Hindlimb muscle (tissue), 1 donor: ENCODE data around the gene FYN. TPM values are rescaled to one million over a fixed set of nuclear protein-coding genes. Genes with fewer than 3 reads are reported as not detected.
"Not testable (repeated sequence)": the region's sequence is repeated elsewhere in the genome, so short reads cannot be mapped to it uniquely, and the experiment has no call there.

Experiments used
- DNase-seq: peaks from one replicate; pipeline ENCODE4 v3.0.0-alpha.2; 2013
- polyA plus RNA-seq: library from polyadenylated mRNA; unstranded; fragments of 120-200 nt; gene quantifications from one replicate; pipeline ENCODE4 v1.2.1, GENCODE V29; 2013; ENCODE audit not compliant: insufficient read length

The FYN gene
- polyA plus RNA-seq, 1 donor: 152 TPM

DNA sequence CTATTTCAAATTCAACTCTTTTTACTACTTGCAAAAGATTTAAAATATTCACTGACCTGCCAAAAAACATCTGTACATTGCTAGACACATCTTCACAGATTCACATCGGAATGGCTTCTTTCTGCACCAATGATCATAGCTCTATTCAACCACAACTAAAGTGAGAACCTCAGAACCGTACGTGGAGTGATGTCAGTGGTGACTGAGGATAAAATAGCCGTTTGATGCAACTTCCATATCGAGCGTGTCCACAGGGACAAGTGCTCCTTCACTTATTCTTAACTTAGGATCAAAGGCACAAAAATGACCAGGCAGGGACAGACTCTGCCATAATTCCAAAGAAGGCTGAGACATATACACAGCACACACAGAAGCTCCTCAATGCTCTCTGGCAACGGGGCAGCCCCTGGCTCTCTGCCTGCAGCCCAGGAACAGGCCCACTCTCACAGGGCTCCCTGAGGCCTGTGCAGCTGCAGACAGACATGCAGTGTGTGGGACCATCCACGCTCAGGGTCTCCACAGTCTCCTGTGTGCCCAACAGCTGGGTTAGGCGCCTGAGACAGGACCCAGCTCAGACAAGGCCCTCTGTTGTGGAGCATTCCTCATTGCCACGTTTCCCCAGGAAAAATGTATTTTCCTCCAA is 22.8 kb downstream of the FYN start:
- DNase-seq: no peak

DNA sequence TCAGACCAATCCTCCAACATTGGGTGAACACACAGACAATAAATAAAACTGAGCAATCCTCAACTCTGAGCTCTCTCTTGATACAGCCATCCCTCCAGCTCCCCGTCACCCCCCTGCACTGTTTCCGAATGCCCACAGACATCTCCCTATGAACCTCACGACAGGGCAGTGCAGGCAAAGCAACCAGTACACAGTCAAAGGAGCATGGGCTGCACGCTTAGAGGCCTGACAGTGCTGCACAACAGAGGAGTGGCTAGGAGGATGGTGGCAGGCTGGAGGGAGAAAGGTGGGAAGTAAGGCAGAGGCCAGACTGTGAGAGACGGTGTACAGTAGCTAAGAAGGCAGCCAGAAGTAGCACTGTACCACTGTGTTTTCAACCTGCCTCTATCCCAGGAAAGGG is 24.0 kb downstream of the FYN start:
- no peak for DNase-seq

DNA sequence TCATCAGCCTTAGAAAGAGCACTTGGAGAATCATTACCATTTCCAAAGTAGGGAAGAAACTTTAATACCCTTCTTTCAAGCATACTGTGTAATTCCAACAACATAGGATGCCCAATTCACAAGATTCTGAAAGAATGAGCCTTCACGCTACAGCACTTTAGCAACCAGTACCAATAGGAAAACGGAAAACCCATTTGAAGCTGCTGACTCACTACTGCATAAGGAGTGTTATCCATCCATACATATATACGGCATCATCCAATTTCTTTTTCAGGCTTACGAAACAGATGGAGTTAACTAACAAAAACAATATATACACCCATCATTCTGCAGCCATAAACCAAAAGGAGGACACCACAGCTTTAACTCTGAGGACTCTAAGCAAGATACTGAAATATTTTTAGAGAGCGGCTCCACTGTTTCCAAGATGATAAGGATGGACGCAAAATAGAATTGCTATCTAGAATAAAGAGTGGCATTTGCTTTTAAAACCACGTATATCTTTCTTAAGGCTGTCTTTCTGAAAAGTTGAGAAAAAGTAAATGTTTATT is 24.9 kb downstream of the FYN start:
- DNase-seq: no peak

DNA sequence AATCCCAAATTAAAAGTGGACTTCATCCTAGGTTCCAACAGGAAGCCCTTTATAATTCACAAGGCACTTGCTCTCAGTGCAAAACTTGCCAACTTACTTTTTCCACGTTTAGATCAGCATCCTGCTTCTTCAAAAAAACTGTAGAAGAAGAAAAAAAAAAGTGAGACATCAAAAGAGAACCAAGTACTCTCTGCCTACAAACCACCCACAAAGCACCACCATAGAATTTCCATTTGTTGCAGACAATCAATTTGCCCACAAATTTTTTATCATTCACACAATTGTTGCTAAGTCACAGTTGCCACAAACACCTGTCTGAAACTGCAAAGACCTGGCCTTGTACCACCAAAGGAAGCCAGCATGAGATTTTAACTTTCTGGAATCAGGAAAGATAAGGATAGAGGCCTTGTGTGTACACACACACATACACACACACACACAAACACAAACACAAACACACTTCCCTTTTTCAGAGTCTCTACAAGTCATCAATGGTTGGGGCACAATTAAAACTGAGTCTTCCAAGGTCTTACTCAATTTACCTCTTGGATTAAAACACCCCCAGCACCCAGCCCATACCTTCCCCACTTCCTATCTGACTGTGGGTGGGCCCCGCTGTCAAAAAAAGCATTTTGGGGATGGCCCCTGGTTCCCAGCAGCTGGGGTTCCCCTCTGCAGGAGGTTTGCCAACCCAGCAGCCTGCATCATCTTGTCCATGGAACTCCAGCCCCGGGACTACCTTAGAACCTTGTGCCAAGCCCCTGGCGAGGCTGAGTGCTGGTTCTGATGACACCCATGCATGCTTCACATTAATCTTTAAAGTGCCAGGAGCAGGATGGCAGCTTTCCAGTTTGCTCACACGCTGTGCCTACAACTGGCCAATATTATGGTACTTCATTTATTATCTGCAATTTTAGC is 26.5 kb downstream of the FYN start:
- no peak for DNase-seq

DNA sequence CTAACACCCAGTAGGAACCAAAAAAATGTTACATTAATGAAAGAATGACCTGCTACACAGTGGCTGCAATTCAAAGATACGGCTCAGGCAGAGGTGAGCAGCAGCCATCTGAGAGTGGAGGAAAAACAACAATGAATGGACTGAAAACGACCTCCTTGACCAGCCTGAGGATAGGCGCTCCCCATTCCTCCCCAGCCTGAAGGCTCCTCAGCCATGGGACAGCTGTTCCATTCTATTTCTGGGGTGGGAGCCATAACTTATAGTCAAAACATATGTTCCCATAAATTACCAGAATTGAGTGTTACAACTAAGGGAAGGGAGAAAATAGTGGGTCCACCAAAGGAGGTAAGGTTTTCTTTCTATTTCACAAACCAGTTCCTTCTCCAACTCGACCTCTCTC is 27.2 kb downstream of the FYN start:
- no peak for DNase-seq

DNA sequence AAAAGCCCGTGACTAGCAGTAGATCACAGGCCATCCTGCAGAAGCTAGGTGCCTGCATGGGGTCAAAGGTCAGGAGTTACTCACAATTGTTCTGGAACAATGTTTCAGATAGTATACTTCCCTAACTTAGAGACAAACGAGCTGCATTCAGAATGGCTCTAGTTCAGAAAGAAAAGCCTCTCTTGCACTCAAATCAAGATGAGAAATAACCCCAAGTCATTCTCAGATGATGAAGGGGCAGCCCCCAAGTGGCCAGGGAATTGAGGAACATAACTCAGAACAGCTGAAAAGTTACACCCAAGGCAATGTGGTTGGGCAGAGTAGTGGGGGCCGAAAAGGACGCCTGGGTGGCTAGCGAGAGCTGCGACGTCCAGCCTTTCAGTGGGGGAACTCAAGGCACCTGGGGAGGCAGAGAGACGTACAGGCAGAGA is 27.8 kb downstream of the FYN start:
- no peak for DNase-seq

DNA sequence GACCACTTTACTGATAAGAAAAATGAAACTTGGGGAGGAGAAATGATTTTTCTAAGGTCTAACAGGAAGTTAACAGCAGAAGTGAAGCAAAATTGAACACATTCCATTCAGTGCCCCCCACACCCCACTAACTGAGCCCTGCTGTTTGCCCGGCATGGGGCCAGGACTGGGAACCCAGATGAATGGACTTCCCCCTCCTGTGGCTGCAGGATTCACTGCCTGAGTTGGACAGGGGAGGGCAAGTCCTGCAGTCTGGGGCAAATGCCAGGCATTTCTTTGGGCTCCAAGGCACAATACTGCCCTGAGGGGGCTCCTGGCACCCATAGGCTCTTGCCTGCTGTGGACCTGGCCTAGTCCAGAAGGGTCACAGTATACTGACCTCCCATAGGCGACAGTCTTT is 28.3 kb downstream of the FYN start:
- no peak for DNase-seq

DNA sequence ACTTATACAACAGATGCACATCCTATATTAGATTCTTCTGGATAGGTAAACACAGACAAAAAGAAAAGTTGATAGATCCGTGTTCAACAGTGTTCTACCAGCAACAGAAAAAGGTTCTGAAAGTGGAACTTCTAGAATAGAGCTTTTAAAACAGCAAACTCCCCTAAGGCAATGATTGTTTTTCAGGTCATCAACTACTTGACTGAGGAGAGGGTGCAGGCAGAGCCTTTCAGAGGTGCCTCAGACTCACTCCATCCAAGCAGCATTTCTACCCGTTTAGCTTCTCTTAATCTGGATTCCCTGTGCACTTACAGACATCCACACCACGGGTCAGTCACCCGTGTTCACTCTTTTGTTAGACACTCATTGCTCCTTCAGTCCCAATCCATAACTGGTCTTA is 28.9 kb downstream of the FYN start:
- no peak for DNase-seq

DNA sequence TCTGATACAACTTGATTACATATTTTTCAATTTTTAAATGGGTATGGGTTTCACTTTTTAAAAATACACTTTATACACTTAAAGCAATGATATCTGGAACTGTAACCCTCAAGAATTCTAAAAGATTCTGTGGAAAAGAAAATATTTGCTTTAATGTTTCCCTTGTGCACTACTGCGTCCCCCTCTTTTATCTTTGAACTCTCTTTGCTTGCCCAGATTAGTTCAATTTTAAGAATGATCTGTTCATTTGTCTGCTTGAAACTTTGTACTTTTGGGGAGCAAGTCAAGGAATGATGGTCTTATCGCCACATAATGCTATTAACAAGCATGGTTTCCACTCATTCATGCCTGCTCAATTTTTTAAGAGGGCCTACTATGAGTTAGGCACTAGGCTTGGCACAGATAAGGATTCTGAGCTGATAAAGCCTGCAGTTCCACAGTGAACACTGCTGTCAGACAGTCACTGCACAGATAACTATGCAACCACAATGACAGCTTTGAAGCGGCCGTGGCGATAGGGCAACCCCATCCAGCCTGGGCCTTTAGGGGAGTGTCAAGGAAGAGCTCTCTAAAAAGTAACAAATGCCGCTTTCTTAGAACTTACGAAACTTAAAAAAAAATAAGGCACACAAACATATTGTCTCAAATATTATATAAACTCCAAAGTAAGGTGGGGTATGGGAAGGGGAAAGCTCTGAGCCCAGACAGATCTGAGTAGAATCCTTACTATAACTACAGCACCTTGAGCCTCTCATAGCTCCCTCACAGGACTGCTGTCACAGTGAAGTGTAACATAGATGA is 29.7 kb downstream of the FYN start:
- DNase-seq: no peak

DNA sequence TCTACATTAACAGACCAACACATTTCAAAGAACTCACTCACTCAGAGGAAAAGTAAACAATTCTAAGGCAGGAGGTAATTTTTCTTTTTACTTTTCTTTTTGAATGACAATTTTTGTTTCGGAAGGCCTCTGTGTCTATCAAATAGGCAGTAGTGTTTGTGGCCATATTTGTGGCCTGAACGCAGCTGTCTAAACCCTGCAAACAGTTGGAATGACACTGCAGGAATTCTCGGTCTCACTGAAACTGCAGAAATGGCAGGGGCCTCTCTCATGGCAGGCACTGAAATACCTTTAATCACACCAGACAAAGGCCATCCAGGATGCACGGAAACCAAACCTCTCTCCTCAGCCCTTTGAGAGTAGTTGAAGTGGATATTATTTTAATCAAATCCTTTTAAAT is 30.4 kb downstream of the FYN start:
- DNase-seq: no peak

DNA sequence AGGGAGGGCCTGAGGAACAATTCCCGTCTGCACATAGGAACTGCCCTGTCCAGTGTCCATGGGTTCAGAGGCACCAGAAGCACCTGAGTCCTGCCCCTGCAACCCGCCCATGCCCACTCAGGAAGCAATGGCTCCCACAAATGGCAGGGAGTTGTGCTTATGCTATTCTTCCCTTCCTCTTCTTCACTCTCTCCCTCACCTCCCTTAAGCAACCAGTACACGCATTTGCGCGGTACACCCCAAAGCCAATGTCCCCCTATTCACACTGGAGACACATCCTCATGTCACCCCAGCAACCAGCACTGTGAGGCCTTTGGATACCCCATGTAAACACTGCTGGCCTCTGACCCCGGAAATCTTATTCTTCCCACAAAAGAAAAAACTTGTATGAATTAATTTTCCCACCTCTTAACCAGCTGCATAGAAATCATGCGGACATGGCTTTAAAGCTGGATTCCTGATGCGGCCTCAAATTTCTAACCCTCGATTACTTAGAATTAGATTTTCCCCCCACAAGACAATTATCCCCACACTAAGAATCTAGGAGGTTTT is 30.9 kb downstream of the FYN start:
- DNase-seq: no peak

DNA sequence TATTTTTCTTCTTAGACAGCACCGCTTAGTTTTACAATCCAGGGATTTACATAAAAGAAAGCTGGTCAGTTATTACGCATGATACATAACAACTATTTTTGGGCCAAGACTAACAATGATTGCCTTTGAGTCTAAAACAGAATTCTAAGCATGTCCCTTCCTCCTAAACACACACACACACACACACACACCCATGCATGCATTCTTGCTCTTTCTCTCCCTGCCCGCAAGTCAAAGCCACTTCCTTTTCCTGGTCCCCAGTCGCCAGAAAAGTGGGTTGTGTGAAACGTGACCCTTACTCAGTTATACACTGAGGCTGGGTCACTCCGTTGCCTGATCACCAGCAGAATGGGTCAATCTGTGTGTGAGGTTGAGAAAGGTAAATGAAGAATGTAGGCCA is 31.4 kb downstream of the FYN start:
- DNase-seq: no peak

DNA sequence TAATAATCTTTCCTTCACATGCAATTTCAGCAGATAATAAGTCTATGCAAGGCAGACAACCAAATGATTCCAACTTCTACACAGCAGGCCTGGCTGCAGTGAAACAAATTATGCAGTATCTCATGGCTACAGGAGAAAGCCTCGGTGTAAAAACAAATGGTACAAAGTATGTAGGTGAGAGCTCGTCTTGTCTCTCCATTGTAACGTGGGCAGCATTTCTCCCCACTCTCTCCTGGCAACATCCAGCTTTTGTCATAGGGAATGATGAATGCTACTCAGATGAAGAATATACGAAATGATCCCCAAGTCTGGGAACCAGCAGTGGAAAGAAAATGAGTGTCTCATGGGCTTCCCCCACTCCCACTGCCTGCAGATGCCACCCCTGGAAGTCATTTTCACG is 32.4 kb downstream of the FYN start:
- DNase-seq: no peak

DNA sequence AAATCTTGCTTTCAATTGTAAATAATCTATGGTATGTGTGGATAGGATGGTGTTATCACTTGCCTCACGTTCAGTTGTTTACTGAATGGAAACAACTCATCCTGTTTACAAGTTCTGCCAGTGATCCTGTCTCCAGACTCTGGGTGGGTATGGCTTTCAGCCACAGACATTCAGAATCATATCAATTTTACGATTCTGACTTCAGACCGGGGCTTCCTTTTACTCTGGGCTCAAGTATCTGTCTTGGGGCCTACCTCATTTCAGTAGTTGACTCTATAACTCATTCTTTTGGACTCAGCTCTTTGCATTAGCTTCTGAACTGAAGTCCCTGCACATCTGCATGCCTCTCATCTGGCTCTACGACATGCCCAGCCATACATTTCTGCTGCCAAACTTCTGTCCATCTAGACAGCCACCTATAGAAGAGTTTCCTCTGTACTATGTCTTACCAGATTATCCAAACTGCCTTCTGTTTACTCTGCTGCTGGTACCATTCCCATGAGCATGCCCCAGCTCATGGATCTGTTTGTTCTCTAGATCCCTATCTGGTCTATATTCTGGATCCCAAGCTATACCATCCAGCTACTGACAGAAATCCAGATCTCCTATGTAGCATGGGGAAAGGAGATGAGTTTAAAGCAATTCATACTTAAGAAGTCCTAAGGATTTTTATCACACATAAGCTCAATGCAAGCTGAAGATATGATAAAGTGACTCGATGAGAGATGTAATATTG is 34.3 kb downstream of the FYN start:
- DNase-seq: no peak

DNA sequence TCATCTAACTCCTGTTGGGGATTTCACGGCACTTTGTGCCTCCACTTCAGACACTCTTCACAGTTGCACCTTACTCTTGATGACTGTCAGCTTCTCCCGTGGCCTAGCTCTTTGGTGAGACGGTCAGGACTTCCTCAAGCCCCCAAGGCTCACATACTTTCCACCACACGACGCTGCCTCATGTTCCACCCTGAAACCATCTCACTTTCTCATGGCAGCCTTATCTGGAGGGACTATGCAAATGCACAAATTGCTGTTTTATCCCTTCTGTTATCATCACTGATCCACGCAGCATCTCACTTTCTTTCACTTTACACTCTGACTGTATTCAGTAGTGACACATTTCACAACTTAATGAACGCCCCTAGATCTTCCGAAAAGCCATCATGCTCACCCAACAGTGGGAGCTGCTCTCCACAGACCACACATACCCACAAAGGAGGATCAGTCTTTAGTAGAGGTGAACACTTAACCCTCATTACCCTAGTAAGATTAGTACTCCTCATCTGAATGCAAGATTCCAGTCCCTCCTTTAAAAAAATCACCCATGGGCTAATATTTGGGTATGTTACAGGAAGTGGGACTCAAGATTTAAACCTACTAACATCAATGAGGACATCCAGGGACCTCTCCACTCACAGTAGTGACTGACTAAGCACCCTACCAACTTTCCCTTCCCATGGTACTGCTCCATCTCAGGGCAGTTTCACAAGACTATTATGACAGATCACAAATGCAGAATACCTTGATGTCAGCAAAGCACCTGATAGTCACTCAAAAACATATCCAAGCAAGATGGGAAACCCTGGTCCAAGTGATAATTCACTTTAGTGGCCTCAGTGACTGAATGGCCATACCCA is 35.4 kb downstream of the FYN start:
- DNase-seq: no peak

DNA sequence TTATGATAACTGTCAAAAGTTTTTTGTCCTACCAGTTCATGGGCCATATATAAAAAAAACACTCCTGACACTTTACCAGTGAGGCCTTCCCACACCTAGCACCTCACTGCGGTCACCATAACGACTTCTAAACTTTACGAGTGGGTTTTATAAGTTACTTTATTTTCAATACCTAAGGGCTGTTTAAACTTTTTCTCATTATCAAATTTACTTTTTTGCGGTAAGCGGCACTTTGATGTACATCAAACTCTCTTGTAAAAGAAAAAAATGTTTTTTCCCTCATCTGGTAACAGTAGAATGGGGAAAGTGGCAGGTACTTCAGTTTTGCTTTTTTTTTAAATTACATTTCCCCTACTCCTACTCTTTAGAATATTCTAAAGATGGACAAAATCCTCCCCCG is 36.2 kb downstream of the FYN start:
- DNase-seq: no peak

DNA sequence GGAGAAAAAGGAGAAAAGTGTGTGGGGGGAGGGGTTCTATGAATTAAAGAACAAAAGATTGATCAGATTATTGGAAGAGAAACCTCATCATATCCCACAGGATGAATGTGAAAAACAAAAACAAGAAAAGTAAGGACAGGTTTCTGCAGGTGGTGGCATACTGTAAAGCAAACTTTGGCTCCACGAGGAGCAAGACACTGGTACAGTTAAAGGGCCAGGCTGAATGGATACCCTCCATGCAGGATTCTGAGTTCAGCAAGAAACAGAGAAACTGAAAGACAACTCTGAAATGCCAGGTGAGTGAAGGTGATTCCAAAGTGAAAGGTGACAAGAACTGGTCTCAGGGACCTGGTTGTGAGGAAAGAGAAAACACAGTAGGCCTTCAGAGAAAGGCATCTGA is 37.4 kb downstream of the FYN start:
- no peak for DNase-seq

DNA sequence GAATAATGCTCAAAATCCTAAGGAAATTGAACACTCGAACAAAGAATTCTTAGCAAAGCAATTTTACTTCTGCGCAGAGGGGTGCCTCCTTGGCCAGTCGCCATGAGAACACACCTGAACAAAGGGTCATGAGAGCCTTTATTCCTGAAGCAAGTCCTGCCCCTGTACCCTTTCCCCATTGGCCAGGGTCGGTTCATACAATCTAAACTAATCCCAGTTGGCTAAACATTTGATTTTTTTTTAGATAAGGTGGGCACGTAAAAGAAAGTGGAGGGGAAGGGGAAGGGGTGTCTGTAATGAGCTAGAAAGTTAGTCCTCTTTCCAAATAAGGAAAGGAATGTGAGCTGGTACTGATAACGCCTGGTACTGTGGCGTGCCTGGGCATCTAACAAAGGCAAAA is 37.9 kb downstream of the FYN start:
- DNase-seq: not testable (repeated sequence)

DNA sequence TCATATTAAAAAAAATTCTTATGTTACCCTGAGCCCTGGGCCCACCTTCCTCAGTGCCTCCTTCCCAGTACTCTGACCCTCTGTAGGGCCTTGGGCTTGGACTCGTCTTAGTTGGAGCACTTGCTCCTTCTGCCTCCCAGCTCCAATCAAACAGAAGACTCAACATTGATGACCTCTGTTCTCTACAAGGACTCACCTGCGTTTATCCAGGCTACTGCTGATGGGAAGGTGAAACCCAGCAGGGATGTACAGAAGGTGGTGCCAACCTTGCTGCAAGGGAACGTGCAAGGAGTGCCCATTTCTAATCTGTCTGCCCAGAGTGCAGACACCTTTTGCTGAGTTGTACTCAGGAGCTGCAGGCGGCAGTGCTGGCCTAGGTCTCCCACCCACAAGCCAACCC is 38.9 kb downstream of the FYN start:
- DNase-seq: no peak

DNA sequence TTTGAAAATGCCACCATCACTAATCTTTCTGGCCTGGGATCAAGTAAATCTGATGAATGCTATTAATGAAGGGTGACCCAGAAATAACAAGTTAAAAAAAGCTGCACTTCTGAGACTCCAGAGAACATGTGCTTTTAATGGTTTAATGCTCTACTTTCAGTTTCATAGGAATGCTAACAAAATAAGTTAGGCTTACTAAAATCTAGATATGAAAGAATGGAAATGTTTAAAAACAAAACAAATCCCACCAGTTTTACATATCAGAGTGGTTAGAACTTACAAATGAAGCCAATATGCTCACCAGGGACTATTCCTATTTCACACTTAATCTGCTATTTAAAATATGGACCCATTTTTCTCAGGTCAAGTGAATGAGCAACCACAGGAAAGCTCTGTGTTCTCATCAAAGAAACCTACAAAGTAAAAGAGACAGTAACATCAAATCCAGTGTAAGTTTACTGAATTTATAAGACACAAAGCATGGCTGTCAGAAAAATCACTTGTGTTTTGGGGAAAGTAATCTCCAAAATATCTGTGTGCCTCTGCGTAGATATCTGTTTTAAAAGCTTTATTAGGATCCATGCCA is 40.3 kb downstream of the FYN start:
- no peak for DNase-seq

DNA sequence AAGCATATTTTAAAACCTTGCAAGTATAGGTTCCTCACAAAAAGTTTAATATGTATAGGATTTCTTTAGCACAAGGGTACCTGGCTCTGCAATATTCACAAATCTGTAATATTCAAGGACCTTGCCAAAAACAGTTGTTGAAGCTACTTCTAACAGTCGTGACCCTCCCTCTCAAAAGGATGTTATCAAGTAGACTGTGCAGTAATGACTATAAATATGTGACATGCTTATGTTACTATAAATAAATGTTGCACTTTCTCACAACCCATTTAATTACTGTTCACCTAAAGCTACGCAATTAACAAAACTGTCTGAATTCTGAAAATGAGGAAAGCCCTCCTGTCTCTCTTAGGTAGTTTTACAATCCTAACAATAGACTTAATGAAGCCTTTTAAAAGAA is 41.8 kb downstream of the FYN start:
- no peak for DNase-seq
